Colon (tissue), 2 donors: Measurements from ENCODE around the gene LAMA2.

Experiments used
- FAIRE-seq: peaks from 2 replicates; lab custom pipeline; 2012; peaks lifted over from hg19 to GRCh38; lab: Jason Lieb, UNC
- donor health status: control.
- donor health status: control.

Gene LAMA2

GRCh38 chr6:129446272-129447197 is 563.6 kb downstream of the LAMA2 start:
- no peak for FAIRE-seq

DNA sequence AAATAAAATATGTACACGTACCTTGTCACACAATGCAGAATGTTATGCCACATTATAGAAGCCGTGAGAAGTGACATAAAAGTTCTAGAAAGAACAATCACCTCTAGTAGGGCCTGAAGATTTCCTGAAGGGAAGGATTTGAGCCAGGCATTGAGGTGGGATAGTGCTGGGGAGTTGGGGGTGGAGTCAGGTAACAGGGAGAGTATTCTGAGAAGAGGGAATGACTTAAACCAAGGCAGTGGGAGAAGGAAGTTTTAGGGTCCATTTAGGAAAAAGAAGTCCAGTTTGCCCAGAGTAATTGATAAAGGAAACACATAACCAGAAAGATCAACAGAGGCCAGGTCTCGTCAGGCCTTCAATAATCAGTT is 564.2 kb downstream of the LAMA2 start:
- no peak for FAIRE-seq

DNA sequence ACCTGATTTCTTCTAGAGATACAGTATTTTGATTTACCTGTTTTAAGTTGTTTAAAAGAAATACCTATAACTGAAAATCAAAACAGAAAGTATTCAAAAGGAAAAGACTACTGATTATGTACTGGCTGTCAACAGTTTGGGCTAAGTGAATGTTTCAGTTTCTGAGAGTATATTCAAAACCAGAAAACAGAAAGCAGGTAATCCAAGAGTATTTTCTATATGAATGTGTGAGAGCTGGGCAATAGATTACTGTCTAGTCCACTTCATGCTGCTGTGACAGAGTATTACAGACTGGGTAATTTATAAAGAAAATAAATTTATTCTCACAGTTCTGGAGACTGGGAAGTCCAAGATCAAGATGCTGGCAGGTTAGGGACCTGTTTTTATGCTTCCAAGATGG is 566.0 kb downstream of the LAMA2 start:
- no peak for FAIRE-seq

GRCh38 chr6:129451187-129451586 is 568.2 kb downstream of the LAMA2 start:
- FAIRE-seq, result no peak

DNA sequence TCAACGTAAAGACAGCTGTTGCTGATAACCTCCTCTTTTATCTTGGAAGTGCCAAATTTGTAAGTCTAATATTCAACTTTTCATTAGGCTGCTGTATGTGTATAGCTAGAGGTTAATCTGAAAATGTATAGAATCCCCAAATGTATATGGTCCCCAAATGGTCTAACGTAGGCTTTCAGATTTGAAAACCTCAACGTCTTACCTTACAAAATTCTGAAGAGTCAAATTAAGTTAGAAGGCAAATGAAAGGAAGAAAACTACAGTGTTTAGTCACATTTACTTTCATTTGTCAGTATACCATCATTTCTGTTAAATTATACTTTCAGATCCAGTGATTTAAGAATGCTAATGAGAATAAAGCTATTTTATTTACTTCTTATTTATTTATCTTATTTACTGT is 570.1 kb downstream of the LAMA2 start:
- no peak for FAIRE-seq

- FAIRE-seq, result no peak
Observed at GRCh38 chr6:129454488-129454887, 571.5 kb downstream of the LAMA2 start.

DNA sequence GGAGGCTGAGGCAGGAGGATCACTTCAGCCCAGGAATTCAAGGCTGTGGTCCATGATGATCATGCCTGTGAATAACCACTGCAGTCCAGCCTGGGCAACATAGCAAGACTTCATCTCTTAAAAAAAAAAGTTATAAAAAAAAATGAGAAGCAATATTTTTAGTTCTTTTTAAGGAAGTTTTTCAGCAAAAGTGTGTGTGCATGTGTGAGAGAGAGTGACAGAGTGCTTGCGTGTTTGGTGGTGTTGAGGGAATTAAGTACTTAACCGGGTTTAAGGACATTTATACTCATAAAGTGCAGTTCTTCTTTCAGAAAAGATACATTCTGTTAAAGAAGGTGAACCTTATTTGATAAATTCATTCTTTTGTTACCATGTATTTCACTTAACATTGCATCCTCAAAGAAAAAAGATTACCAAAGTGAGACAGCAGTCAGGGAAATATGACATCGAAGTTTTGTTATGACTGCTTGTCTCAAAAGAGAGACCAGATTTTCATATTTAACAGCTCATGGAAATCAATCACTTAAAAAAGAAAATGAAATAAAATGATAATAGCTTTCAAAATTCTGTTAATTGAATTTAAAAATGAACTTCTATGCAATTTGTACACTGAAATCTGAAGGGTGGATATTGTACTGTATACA is 572.3 kb downstream of the LAMA2 start:
- FAIRE-seq, result no peak

- FAIRE-seq, result no peak
Observed at GRCh38 chr6:129460221-129460620, 577.3 kb downstream of the LAMA2 start.

- FAIRE-seq, result no peak
Observed at GRCh38 chr6:129469070-129469662, 586.2 kb downstream of the LAMA2 start.

DNA sequence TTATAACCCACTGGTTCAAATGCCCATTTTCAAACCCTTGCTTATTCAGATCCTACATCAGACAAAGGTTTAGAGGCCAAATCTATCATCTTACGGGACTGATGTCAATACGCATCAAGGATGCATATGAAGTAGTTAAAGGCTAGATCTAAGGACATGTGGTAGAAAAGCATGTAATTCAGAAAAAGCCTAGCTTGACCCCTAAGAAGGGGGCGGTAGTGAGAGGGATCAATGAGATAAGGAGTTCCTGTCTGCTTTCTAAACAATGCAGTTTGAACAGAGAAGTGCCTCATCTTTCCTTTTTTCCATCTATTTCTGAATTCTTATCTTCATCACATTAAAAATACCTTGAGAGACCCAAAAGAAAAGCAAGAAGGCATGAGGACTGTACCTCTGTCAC is 589.3 kb downstream of the LAMA2 start:
- no peak for FAIRE-seq

- FAIRE-seq, result no peak
Observed at GRCh38 chr6:129473546-129473945, 590.6 kb downstream of the LAMA2 start.

DNA sequence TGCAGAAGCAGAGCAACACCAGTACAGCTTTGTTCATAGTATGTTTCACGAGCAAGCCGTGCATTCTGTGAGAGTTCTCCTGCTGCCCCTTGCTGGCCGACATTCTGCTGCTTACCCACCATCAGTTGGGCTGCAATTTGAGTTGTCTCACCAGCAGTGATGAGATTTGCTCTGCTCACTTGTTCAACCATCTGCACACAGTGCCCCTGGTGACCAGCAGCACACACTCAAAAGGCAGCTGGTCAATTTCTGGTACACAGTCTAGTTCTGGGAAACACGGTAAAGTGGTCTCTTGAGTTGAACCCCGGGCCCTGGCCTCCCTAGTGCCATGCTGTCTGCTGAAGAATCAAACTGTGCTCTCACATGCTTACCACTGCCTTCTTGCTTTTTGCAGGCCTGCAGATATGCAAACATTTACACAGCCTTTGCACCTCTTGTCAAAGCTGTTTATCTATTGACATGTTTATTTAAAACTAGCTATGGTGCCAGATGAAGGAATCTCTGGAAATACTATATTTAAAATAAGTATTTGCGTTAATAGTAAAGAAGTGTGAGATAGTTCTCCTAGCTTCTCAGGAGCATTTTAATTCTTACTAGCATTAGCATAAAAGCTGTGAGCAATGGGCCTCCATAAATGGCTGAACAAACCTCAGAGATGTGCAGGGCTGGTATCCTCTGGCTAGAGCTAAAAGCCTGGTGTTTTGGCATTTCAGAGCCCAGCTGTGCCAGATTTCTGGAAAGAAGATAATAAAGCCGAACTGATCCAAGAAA is 592.7 kb downstream of the LAMA2 start:
- no peak for FAIRE-seq

DNA sequence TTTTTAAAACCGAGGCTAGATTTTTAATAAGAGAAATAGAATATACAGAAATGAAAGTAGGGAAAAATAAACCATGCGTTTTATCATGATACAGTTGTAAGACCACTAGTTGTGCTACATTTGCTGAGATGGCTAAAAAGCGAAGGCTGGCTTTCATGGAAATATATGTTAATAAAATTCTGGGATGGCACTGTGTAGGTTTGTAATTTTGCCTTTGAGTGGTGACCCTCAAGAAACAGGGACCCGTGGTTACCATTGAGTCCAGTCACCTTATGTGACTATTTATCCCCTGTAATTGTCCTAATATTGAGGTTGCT is 593.3 kb downstream of the LAMA2 start:
- no peak for FAIRE-seq

- no peak for FAIRE-seq
Observed at GRCh38 chr6:129476810-129477209, 593.9 kb downstream of the LAMA2 start.

- no peak for FAIRE-seq
Observed at GRCh38 chr6:129478379-129478778, 595.4 kb downstream of the LAMA2 start.

- no peak for FAIRE-seq
Observed at GRCh38 chr6:129481706-129482105, 598.8 kb downstream of the LAMA2 start.

DNA sequence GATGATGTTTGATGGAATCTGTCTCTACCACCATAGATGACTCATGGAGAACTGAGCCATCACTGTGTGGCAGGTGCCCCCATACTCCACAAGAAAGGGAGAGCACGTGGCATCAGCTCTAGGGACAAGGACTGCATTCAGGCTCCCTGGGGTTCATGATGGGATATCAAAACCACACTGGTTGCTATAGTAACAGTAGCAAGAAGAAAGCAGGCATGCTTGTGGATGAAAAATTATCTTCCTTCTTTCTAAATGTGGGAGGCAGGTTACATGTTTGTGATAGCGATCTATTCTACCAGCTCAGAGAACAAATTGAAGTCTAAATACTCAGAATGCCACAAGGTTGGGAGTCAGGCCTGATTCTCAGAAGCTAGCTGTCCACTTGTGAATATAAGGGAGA is 602.8 kb downstream of the LAMA2 start:
- FAIRE-seq, result no peak

DNA sequence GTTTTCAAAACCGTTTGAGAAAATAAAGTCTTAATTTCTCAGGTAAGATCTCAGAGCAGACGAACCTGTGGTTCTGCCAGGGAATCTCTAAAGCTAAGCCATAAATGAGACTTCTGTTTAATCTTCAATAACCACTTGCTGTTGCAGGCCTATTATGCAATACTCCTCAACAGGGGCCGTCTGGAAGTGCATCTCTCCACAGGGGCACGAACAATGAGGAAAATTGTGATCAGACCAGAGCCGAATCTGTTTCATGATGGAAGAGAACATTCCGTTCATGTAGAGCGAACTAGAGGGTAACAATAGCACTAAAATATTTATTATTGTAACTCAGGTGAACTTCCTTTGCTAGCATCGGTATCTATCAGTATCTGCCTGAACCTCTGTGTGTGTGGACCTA is 603.4 kb downstream of the LAMA2 start:
- no peak for FAIRE-seq

DNA sequence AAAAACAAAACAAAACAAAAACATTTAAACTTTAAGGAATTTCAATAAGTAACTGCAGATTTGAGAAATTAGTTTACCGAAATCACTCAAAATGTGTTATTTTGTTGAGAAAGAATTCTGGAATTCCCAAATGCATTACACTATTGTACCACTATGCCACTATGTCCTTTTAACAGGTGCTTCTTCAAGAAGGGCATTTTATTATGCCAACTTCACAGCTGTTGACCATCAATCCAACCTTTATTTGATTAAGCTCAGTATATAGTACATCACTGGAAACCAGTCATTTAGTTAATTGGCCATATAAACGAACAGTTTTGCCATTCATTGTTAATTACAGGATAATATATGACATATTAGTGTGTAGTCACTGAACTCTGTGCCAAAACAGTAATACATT is 605.4 kb downstream of the LAMA2 start:
- no peak for FAIRE-seq

GRCh38 chr6:129489215-129489765 is 606.4 kb downstream of the LAMA2 start:
- FAIRE-seq, result no peak

- no peak for FAIRE-seq
Observed at GRCh38 chr6:129490521-129491255, 607.8 kb downstream of the LAMA2 start.

DNA sequence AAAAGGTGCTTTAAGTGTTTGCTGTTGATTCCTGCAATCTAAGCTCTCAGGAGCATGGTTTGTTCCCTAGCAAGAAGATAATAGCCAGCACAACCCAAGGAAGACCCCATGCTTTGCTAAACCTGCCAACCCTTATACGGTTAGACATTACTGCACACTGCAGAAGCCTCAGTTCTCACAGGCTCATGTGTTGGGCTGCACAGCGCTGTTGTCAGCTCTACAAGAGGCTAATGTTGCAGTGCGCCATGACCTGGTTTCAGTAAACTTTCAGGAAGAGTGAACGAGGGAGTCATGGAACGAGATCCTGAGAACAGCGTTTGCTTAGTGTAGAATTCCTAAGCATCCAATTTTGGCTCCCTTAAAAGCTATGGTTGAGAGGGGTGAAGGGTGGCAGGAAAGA is 608.5 kb downstream of the LAMA2 start:
- FAIRE-seq, result no peak
